MCF 10A (cell line): Measurements from ENCODE around the gene ASB8. TPM values are rescaled to one million over a fixed set of nuclear protein-coding genes. Genes with fewer than 3 reads are reported as not detected.
A peak's percentile ranks its signal among the peaks of the same experiment; 100 is the strongest.

Experiments
- BruUV-seq: library from RNA; stranded (reverse); fragments of 400-500 nt; replicated peaks from 2 replicates; lab custom pipeline; 2021; lab: Mats Ljungman, UMichigan
- CTCF ChIA-PET: fragments of 300-600 bp; sonication (Branson Sonifier 250); formaldehyde crosslinking; extraction: SDS; loops from one replicate; lab custom pipeline; 2021; ENCODE audit warnings: antibody characterized with exemption, inconsistent platforms; lab: Yijun Ruan, JAX
- POLR2A ChIA-PET: fragments of 300-600, 350-650 bp; sonication (Branson Sonifier 250); formaldehyde crosslinking; extraction: SDS; loops from one replicate; lab custom pipeline; 2020; ENCODE audit warnings: antibody characterized with exemption, inconsistent platforms; lab: Yijun Ruan, JAX
- DNase-seq: peaks from one replicate; pipeline ENCODE4 v3.0.0-alpha.2; 2018; ENCODE audit not compliant: unreplicated experiment
- H3K27ac Mint-ChIP-seq: one replicate; pipeline ENCODE4 v1.8.0; 2022; ENCODE audit warnings: mild to moderate bottlenecking, low read depth, mixed read lengths; ENCODE audit not compliant: unreplicated experiment
- H3K27me3 Mint-ChIP-seq: one replicate; pipeline ENCODE4 v1.8.0; 2022; ENCODE audit warnings: mixed read lengths; ENCODE audit not compliant: insufficient read depth, unreplicated experiment
- H3K36me3 Mint-ChIP-seq: one replicate; pipeline ENCODE4 v1.8.0; 2022; ENCODE audit warnings: mild to moderate bottlenecking, moderate library complexity, mixed read lengths; ENCODE audit not compliant: insufficient read depth, unreplicated experiment
- H3K4me1 Mint-ChIP-seq: one replicate; pipeline ENCODE4 v1.8.0; 2022; ENCODE audit warnings: mixed read lengths; ENCODE audit not compliant: insufficient read depth, unreplicated experiment
- H3K4me3 Mint-ChIP-seq: one replicate; pipeline ENCODE4 v1.8.0; 2022; ENCODE audit warnings: mild to moderate bottlenecking, moderate library complexity, mixed read lengths; ENCODE audit not compliant: unreplicated experiment
- H3K9me3 Mint-ChIP-seq: one replicate; pipeline ENCODE4 v1.8.0; 2022; ENCODE audit warnings: mixed read lengths; ENCODE audit not compliant: unreplicated experiment
- intact Hi-C: fragments of 100-400 bp; cut with micrococcal nuclease; formaldehyde crosslinking; loops from 2 replicates; pipeline ENCODE4 v1.14.1; 2022
- total RNA-seq: library from RNA; stranded (reverse); gene quantifications from 2 replicates; pipeline ENCODE4 v1.2.3, GENCODE V29; 2022
- TF ChIP-seq, protein P1 (sequence below): fragments of 200-600 bp; IDR thresholded peaks from one replicate; pipeline ENCODE4 v1.8.0; 2022; ENCODE audit warnings: antibody characterized with exemption, mild to moderate bottlenecking; ENCODE audit not compliant: unreplicated experiment

The ASB8 gene
- total RNA-seq, 1 experiment from 2014 or later: 24.0 TPM

DNA sequence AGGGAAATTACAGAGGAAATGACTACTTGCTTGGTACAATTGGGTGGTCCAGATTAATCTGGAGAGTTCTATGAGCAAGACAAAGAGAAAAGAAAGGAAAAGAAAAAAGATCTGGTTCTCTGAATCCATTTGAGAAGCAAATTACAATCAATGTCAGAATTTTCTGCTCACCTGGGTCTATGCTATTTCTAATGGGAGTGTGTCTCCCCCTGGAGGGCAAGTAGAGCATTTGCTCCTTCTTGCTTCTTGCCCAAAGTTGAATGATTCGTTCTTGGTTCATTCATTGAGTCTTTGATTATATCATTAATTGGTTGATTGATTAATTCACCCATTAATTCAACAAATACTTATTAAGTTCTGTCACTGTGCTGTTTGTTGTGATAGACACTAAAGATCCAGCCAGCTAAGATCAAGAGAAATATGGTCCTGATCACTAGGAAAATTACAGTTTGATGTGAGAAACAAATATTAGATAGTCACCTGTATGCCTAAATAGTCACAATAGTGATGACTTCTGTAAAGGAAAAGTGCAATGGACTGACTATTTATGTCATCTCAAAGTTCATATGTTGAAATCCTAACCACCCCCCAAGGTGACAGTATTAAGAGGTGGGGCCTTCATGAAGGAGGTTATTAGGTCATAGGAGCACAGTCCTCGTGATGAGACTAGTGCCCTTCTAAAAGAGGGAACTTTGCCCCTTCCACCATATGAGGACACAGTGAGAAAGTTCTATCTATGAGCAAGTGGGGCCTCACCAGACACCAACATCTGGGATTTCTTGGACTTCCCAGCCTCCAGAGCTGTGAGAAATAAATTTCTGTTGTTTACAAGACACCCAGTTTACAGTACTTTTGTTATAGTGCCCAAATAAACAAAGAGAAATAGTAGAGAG lies 8.0 kb upstream of the ASB8 start:
- POLR2A ChIA-PET: interaction anchor here (0.6 kb wide), 1 partner anchor 95 kb away, joined by 3 read pairs; no protein-coding TSS in a partner anchor
- TF ChIP-seq, protein P1, sequence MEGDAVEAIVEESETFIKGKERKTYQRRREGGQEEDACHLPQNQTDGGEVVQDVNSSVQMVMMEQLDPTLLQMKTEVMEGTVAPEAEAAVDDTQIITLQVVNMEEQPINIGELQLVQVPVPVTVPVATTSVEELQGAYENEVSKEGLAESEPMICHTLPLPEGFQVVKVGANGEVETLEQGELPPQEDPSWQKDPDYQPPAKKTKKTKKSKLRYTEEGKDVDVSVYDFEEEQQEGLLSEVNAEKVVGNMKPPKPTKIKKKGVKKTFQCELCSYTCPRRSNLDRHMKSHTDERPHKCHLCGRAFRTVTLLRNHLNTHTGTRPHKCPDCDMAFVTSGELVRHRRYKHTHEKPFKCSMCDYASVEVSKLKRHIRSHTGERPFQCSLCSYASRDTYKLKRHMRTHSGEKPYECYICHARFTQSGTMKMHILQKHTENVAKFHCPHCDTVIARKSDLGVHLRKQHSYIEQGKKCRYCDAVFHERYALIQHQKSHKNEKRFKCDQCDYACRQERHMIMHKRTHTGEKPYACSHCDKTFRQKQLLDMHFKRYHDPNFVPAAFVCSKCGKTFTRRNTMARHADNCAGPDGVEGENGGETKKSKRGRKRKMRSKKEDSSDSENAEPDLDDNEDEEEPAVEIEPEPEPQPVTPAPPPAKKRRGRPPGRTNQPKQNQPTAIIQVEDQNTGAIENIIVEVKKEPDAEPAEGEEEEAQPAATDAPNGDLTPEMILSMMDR: peak; percentile 87
- H3K27me3 Mint-ChIP-seq: peaks cover 11% of the 10 kb centered on the region
- DNase-seq: peak; percentile 72
- intact Hi-C loops: loop anchor here (1.0 to 5.0 kb wide), 4 partner anchors 81 to 448 kb away; partner anchors contain the start of gene TMEM106C
- no peaks in the 10 kb centered on the region for H3K36me3 Mint-ChIP-seq
- no peak overlapping the region for H3K4me3 Mint-ChIP-seq
- CTCF ChIA-PET: interaction anchor here (0.5 to 3.0 kb wide), 35 partner anchors 9 to 1582 kb away, joined by 3 to 21 read pairs (median 4); partner anchors contain the start of genes ASB8, CCDC184, PFKM and TMEM106C
- H3K27ac Mint-ChIP-seq: no peak overlapping the region
- BruUV-seq: no TSS peak
- H3K9me3 Mint-ChIP-seq: no peaks in the 10 kb centered on the region
- no peaks in the 10 kb centered on the region for H3K4me1 Mint-ChIP-seq

DNA sequence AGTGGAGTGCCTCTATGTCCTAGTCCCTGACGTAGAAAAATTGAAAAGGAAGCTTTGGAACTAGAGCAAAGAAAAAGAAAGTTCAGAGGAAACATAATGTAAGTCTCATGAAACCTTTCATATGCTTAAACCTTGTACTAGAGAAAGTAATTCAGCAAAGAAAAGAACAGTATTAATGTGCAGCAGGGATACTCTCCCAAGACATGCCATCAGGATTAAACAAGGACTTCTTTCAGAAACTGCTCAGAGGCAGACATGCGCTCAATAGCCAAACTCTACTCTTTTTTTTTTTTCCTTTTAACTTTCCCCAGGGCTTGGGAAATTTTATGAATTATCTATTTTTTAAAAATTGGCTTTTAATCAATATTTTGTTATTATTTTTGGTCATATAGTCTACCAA lies 7.1 kb upstream of the ASB8 start:
- ChIA-PET POLR2A (interaction anchor here (0.5 kb wide), 1 partner anchor 100 kb away, joined by 3 read pairs; no protein-coding TSS in a partner anchor), CTCF (interaction anchor here (0.6 to 3.0 kb wide), 24 partner anchors 8 to 1583 kb away, joined by 3 to 21 read pairs (median 5); partner anchors contain the start of genes ASB8, CCDC184, PFKM and TMEM106C)
- Mint-ChIP-seq H3K4me1 (no peaks in the 10 kb centered on the region), H3K27me3 (peaks cover 11% of the 10 kb centered on the region), H3K9me3 (no peaks in the 10 kb centered on the region), H3K36me3 (no peaks in the 10 kb centered on the region), H3K4me3 (no peak overlapping the region), H3K27ac (no peak overlapping the region)
- BruUV-seq: no TSS peak
- DNase-seq: no peak
- intact Hi-C loops: no loop called here
- TF ChIP-seq, protein P1: no peak

DNA sequence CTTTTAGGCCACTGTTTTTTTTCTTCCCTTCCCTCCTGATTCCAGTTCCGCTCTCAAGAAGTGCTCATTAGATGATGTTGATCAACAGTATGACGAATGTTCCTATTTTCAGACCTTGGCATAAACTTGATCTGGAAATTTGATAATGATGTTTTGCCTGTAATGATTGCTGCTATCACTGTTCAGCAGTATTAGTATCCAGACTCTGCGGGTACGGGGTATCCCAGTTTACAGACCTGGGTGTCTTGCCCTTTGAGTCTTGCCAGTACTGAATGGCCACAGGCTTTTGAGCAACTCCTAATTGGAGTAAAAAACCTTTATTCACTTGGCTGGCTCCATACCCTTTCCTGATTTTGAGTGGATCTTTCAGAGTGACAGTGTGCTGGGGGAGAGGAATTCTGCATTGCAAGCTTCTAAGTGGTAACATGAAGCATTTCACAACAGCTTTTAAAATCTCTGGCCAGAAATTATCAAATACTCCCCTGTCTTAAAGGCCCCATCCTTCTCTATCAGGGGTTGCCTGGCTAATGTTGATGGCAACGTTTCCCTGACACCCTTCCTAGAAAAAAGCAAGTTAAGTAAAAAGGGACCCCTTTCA lies 5.9 kb upstream of the ASB8 start:
- DNase-seq: no peak

More for the DNA sequence above, 5.9 kb upstream of the ASB8 start:
- CTCF ChIA-PET: interaction anchor here (0.6 to 2.7 kb wide), 10 partner anchors 7 to 452 kb away, joined by 3 to 9 read pairs (median 4); partner anchors contain the start of gene ASB8
- Mint-ChIP-seq H3K9me3 (no peaks in the 10 kb centered on the region), H3K4me1 (no peaks in the 10 kb centered on the region), H3K4me3 (no peak overlapping the region), H3K27ac (no peak overlapping the region), H3K36me3 (no peaks in the 10 kb centered on the region), H3K27me3 (peaks cover 11% of the 10 kb centered on the region)
- POLR2A ChIA-PET: interaction anchor here (0.9 to 1.5 kb wide), 3 partner anchors 44 to 200 kb away, joined by 3 to 4 read pairs (median 4); partner anchors contain the start of genes PFKM, SENP1 and TMEM106C
- TF ChIP-seq, protein P1: no peak
- no TSS peak for BruUV-seq
- intact Hi-C loops: no loop called here
